NCI-H1694 treated with DMSO at 0.1 percent for 48 hours (cell line): ENCODE measurements around the gene DNAJC27.
A peak's percentile ranks its signal among the peaks of the same experiment; 100 is the strongest.

Experiments used
- DNase-seq: peaks from one replicate; lab custom pipeline; 2025; lab: John Stamatoyannopoulos, UW

DNAJC27 gene

DNA sequence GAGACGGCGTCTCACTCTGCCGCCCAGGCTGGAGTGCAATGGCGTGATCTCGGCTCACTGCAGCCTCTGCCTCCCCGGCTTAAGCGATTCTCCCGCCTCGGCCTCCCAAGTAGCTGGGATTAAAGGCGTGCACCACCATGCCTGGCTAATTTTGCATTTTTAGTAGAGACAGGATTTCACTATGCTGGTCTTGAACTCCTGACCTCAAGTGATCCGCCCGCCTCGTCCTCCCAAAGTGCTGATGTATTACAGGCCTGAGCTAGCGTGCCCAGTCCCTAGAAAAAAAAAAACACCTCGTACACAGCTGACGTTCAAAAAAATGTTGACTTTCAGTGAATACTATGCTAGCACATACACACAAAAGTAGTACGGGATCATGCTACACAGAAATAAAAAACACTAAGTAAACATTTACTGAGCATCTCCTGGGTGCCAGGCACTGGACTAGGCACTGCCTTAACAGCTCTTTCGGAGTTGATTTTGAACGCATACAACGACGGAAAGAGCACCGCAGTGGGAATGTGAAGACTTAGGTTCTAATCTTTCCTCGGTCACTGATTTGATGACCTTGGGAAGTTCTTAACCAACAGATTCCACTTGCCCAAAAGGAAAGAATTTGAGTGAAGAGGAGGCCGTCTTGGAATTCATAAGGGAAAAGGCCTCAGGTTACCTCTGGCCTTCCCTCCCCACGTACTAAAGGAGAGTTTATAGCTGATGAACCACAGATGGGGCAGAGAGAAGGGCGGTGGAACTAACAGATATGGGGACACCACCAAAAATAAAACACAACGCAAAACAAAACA, 1.1 kb downstream of the DNAJC27 start:
- DNase-seq, result no peak

DNA sequence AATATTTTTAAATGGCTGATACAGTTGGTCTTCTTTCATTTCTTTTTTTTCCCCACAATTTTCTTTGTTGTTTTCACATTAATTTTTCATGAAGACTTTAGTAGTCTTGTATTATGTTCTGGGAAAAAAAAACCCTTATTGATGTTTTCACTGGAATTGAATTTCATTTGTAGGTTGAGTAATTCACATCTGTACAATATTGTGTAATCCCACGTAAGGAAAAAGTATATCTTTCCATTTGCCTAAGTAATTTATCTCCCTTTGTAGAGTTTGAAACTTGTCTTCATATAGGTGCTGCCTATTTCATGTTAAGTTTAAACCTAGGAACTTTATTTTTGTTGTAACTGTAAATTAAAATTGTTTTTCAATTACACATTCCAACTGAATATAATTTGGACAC, 2.0 kb downstream of the DNAJC27 start:
- DNase-seq, result no peak

DNA sequence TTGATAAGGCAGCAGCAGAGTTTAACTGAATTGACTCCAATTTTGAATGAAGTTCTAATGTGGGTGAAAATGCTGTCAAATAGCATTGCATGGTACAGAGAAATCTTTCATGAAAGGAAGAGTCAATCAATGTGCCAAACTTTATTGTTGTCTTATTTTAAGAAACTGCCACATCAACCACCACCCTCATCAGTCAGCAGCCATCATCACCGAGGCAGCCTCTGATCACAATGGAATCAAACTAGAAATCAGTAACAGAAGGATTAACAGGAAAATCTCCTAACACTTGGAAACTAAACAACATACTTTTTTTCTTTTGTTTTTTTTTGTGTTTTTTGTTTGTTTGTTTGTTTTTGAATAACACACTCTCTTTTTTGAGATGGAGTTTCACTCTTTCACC, 9.9 kb downstream of the DNAJC27 start:
- DNase-seq, result no peak

DNA sequence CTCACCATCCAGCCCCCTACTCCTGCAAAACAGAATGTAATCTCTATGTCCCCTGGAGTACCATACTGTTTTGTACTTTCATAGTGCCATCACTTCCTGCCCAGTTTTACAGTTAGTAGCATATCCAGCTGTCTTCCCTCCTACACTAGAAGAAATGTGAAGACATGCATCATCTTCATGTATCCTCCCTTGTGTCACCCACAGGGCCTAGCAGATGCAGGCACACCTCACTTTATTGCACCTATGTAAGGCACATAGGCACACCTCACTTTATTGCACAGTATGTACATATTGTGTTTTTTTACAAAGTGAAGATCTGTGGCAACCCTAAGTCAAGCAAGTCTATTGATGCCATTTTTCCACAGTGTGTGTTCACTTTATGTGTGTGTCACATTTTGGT, 12.0 kb downstream of the DNAJC27 start:
- DNase-seq, result no peak

DNA sequence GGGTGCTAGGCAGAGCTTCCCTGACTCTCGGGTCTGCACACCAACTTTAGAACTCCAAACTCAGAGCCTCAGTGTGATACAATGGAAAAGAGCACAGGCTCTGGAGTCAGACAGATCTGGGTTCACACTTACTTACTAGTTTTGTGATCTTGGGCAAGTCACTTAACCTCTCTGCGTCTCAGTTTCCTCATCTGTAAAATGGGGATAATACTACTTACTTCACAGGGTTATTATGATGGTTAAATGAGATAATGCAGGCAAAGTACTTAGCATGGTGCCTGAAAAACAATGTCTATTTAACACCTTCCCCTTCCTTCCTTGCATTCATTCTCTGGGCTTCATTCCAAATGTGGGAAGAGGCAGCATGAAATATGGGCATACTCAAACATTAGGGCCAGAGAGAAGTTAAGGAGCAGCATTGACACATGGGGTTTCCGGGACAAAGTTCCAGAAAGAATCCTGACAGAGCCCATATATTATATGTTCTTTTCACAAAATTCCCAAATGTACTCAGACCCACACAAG, 13.3 kb downstream of the DNAJC27 start:
- no peak for DNase-seq

DNA sequence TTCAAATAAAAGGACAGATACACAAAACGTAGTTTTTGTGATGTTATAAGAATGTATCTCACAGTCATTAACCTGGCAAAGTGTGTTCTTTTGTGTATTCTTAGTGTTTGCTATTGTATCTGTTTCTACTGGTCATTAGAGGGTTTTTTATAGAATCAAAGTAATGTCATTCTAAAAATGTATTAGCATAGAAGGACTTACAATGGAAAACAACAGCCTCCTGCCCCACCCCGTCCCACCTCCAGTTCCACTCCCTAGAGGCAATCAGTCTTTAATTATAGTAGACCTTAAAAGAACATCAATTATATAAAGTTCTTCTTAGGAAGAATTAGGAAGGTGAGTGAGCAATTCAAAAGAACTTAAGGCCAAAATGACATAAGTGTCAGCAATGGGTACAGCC, 13.8 kb downstream of the DNAJC27 start:
- DNase-seq, result no peak

DNA sequence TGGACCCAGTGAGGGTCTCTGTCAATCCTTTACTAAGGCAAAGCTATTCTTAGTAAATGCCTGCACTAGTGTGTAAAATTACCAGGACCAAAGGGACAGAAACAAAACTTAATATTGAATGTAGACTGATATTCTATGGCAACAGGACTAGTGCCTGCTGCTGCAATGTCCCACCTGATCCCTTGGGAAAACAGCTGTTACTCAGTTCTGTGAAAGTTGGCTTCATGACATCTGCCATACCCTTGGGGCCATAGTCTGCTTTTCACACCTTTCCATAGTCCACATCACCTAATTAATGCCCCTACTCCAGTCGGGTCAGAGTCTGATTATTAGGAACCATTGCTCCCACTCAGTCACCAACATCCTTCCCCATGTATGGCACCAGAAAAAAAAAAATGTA, 14.5 kb downstream of the DNAJC27 start:
- no peak for DNase-seq

DNA sequence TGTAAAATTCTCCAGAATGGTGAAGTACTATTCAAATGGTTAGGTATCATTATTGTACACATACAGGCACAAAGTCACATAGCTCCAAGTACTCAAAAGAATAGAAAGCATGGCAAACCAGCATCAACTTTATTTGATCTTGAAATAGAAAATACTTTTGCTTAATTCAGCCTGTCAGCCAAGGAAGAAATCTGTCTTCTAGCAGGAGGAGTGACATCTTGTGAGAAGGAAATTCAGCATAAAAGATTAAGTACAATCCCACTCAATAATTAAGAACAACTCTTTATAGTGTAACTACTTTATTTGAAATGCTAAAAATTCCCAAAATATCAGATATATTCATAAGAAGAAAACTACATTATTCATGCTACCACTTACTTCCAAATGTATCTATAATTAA, 15.8 kb downstream of the DNAJC27 start:
- DNase-seq, result no peak

- DNase-seq, result no peak
These were observed 16.5 kb downstream of the DNAJC27 start for GRCh38 chr2:24955232-24955631.

- DNase-seq, result no peak
These were observed 21.7 kb downstream of the DNAJC27 start for GRCh38 chr2:24950102-24950501.

DNA sequence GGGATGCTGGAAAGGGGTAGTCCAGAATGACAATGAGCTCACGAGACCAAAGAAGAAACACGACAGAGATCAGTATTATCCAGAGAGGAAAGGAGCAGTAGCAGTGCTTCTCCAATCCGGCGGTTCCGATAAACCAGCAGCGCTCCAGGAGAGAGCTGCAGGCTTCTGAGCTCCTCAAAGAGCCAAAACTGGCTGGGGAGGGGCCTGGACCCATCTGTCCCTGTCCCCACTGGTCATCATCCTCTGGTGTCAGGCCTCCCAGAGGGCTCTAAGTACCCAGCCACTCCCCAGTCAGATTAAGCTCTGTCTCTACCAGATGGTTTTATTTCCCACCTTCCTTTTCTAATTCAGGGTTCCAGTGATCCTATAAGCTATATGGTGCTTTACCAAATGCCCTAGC, 23.2 kb downstream of the DNAJC27 start:
- DNase-seq, result no peak

- DNase-seq, result no peak
These were observed 24.1 kb downstream of the DNAJC27 start for GRCh38 chr2:24947561-24948157.

DNA sequence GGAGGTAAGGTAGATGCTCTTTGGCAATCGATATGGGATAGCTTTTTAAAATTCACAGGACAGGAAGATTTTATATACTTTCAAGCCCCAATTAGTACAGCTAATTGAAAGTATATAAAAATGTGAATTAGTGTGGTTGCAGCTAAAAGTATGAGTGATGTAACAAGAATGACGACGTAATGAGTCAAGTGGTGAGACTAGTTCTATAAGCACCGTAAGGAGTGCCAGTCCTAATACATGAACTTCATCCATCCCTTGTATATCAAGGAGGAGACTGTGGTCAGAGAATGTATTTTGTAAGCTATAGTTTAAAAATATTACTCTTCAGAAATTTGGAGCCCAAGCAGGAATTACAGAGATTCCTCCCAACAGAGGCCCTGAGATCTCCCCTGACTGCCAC, 25.8 kb downstream of the DNAJC27 start:
- no peak for DNase-seq

GRCh38 chr2:24943427-24944053, 28.2 kb downstream of the DNAJC27 start:
- DNase-seq, result no peak

- no peak for DNase-seq
These were observed 32.4 kb downstream of the DNAJC27 start for GRCh38 chr2:24939353-24939752.

GRCh38 chr2:24937236-24937635, 34.5 kb downstream of the DNAJC27 start:
- no peak for DNase-seq

- no peak for DNase-seq
These were observed 36.6 kb downstream of the DNAJC27 start for GRCh38 chr2:24935145-24935544.

DNA sequence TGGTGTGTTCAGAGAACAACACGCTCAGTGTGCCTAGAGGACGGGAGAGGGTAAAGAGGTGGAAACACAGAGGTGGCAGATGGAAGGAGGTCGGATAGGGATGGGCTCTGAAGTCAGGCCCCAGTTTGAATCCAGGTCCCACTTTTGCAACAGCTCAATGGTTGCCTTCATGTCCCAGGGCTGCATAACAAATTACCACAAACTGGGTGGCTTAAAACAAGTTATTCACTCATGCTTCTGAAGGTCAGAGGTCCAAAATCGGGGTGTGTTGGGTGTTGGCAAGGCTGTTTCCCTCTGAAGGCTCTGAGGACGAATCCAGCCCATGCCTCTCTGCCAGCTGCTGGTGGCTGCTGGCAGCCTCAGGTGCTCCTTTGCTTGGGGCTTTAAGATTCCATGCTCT, 39.0 kb downstream of the DNAJC27 start:
- DNase-seq, result no peak

GRCh38 chr2:24930768-24931167, 41.0 kb downstream of the DNAJC27 start:
- DNase-seq, result peak; percentile 11

- no peak for DNase-seq
These were observed 42.5 kb downstream of the DNAJC27 start for GRCh38 chr2:24929230-24929629.

DNA sequence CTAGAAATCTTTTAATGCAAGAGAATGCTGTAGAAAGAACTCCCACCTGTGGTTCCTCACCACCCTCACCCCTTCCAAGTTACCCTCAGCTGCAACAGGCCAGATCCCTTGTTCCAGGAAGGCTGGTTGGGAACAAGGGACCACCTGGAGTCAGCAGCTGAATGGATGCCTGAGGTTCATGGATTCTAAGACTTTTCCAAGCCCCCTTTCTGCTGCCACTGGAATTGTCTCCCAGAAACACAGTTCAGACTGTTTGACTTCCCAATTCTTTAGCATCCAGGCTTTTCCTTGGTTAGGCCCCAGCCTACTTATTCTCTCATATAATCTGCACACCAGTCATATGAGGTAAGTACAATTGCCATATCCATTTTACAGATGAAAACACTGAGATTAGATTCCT, 43.7 kb downstream of the DNAJC27 start:
- no peak for DNase-seq

DNA sequence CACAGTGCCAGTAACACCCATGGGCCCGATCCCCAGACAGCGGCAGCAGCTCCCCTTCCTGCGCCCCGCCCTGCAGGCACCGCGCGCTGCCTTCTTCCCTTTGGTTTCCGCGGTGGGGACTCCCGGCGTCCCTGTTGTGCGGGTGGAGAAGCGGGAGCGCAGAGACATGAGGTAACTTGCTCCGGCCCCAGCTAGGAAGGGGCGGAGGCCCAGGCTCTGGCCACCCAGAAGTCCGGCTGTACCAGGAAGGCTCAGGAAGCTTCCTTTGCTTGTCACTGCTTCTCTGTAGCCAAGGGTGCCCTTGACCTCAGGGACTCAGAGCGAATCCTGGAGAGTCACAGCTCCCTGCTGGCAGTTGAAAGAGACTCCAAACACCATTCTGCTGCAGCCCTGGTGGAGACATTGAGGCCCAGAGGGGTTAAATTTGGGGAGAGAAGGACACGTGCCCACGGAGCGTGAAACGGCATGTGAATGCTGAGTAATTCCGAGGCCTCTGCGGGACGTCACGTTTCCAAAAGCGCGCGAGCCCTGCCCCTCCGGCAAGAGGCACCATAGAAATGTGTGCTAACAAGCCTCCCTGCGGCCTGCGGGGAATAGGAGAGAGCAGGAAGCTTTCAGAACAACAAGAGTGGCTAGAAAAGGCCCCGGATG, 45.0 kb downstream of the DNAJC27 start:
- no peak for DNase-seq

GRCh38 chr2:24926220-24926601, 45.5 kb downstream of the DNAJC27 start:
- DNase-seq, result no peak
